HAP-1 (cell line): ENCODE results near the gene PATJ.
"Not testable (repeated sequence)": the region's sequence is repeated elsewhere in the genome, so short reads cannot be mapped to it uniquely, and the experiment has no call there.

ENCODE experiments used
- DNase-seq, 2 experiments: peaks; one replicate each; pipeline ENCODE4 v3.0.0-alpha.2; 2016 to 2020; ENCODE audit warnings: low spot score in 2 of 2
- H3K27me3 ChIP-seq: fragments of 250-450 bp; sonication (Bioruptor Pico); 2 replicates; pipeline ENCODE4 v1.5.1; 2020; ENCODE audit warnings: low read depth, mild to moderate bottlenecking, moderate library complexity
- H3K36me3 ChIP-seq: fragments of 250-450 bp; sonication (Bioruptor Pico); replicated peaks from 2 replicates; pipeline ENCODE4 v1.5.1; 2020; ENCODE audit warnings: mild to moderate bottlenecking
- H3K4me1 ChIP-seq: fragments of 250-450 bp; sonication (Bioruptor Pico); 2 replicates; pipeline ENCODE4 v1.5.1; 2020; ENCODE audit warnings: mild to moderate bottlenecking
- H3K4me3 ChIP-seq: fragments of 250-450 bp; sonication (Bioruptor Pico); 2 replicates; pipeline ENCODE4 v1.5.1; 2020; ENCODE audit warnings: mild to moderate bottlenecking, moderate library complexity
- H3K9me3 ChIP-seq: fragments of 250-450 bp; sonication (Bioruptor Pico); 2 replicates; pipeline ENCODE4 v1.5.1; 2020; ENCODE audit warnings: mild to moderate bottlenecking, moderate library complexity
- in situ Hi-C: fragments of 300-500 bp; cut with MboI; formaldehyde crosslinking; loops from 3 replicates; pipeline ENCODE4 v1.14.3; 2020; ENCODE audit warnings: low sequenced_read_pairs, inconsistent platforms, mixed read lengths

Gene PATJ

DNA sequence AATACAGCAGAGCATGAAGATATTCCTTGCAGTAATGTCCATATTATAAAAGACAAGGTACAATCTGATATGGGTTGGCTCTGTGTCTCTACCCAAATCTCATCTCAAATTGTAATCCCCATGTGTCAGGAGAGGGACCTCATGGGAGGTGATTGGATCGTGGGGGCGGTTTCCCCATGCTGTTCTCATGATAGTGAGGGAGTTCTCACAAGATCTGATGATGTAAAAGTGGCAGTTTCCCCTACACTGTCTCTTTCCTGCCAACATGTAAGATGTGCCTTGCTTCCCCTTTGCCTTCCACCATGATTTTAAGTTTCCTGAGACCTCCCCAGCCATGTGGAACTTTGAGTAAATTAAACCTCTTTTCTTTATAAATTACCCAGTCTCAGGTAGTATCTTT lies 152.0 kb downstream of the PATJ start:
- in situ Hi-C loops, H3K4me3 ChIP-seq, H3K4me1 ChIP-seq, H3K9me3 ChIP-seq, H3K27me3 ChIP-seq, DNase-seq, H3K36me3 ChIP-seq: not testable (repeated sequence)

DNA sequence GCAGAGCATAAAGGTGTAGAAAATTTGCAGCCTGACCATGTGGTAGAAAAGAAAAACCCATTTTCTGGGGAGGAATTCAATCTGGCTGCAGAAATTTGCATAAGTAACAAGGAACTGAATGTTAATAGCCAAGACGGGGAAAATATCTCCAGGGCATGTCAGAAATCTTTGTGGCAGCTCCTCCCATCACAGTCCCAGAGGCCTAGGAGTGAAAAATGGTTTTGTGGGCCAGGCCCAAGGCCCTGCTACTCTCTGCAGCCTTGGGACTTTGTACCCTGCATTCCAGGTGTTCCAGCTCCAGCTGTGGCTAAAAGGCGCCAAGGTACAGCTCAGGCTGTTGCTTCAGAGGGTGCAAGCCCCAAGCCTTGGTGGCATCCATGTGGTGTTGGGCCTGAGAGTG lies 152.9 kb downstream of the PATJ start:
- Histone ChIP-seq H3K27me3 (no peaks in the 10 kb centered on the region), H3K9me3 (peaks cover 5% of the 10 kb centered on the region), H3K36me3 (no peaks in the 10 kb centered on the region), H3K4me1 (no peaks in the 10 kb centered on the region), H3K4me3 (no peak overlapping the region)
- no peak for DNase-seq
- in situ Hi-C loops: no loop called here

DNA sequence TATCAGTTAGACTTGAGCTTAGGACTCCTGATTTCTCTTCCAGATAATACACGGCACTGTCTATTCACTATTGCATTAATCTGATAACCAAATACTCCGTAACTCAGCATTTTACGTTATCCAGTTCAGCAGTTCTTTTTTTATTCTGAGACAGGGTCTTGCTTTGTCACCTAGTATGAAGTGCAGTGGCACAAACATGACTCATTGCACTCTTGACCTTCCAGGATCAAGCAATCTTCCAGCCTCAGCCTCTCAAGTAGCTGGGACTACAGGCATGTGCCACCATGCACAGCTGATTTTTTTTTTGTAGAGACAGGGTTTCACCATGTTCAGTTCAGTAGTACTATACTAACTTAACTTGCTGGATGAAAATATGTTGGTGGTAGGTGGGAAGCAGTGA lies 156.4 kb downstream of the PATJ start:
- peaks cover 5% of the 10 kb centered on the region for H3K9me3 ChIP-seq
- no peaks in the 10 kb centered on the region for H3K36me3 ChIP-seq
- peaks cover 9% of the 10 kb centered on the region; the same call in 1 of the 2 replicates for H3K4me1 ChIP-seq
- no peak overlapping the region for H3K4me3 ChIP-seq
- in situ Hi-C loops: no loop called here
- DNase-seq: no peak
- H3K27me3 ChIP-seq: no peaks in the 10 kb centered on the region

DNA sequence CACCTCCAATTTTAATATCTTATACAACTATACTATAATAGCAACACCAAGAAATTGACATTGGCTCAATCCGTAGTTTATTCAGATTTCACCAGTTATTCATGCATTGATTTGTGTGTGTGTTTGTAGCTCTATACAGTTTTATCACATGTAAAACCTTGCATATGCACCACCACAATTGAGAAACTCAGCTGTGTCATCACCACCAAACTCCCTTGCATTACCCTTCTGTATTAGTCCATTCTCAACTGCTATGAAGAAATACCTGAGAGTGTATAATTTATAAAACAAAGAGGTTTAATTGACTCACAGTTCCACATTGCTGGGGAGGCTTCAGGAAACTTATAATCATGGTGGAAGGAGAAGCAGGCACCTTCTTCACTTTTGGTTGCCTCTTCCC lies 162.1 kb downstream of the PATJ start:
- Histone ChIP-seq H3K9me3 (no peaks in the 10 kb centered on the region), H3K4me1 (peaks cover 14% of the 10 kb centered on the region), H3K36me3 (no peaks in the 10 kb centered on the region), H3K4me3 (no peak overlapping the region), H3K27me3 (no peaks in the 10 kb centered on the region)
- no peak for DNase-seq
- in situ Hi-C loops: no loop called here

DNA sequence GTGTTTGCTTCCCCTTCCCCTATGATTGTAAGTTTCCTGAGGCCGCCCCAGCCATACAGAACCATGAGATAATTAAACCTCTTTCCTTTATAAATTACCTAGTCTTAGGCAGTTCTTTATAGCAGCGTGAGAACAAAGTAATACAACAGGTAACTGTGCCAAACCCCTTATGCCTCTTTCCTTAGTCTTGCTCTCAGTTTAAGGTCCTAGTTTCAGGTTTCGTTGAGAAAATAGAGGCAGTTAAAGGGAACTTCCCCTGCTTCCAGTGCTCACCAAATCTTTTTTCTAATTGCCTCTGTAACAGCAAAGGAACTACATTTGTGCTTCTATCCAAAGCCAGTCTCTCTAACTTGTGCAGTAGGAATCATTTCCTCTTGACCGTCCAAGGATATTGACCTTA lies 164.8 kb downstream of the PATJ start:
- in situ Hi-C loops: no loop called here

DNA sequence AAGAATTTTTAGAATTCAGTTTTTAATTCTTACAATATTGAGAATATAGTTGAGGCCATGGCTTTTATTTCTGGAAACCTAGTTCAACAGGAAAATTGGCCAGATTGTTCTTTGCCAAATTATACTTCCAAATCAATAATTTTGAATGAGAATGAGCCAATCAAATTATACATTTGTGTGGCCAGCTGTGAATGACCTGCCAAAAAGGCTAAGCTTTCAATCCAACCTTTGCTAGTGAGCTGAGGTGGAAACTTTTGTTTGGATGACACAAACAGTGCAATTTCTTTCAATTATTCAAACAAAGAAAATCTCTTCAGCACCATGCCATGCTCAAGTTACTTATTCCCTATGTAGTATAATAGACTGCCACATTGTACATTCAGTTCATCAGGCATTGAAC lies 167.8 kb downstream of the PATJ start:
- Histone ChIP-seq H3K36me3 (0 out of 2 replicates have a peak, but pooled peaks cover 7% of the 10 kb centered on the region), H3K4me1 (peaks cover 5% of the 10 kb centered on the region), H3K9me3 (no peaks in the 10 kb centered on the region), H3K27me3 (no peaks in the 10 kb centered on the region), H3K4me3 (no peak overlapping the region)
- no peak for DNase-seq
- in situ Hi-C loops: no loop called here

More for the DNA sequence above, 164.8 kb downstream of the PATJ start:
- H3K4me3 ChIP-seq: no peak overlapping the region
- H3K27me3 ChIP-seq: no peaks in the 10 kb centered on the region
- peaks cover 9% of the 10 kb centered on the region for H3K4me1 ChIP-seq
- DNase-seq: no peak
- H3K9me3 ChIP-seq: no peaks in the 10 kb centered on the region
- 0 out of 2 replicates have a peak, but pooled peaks cover 3% of the 10 kb centered on the region for H3K36me3 ChIP-seq

DNA sequence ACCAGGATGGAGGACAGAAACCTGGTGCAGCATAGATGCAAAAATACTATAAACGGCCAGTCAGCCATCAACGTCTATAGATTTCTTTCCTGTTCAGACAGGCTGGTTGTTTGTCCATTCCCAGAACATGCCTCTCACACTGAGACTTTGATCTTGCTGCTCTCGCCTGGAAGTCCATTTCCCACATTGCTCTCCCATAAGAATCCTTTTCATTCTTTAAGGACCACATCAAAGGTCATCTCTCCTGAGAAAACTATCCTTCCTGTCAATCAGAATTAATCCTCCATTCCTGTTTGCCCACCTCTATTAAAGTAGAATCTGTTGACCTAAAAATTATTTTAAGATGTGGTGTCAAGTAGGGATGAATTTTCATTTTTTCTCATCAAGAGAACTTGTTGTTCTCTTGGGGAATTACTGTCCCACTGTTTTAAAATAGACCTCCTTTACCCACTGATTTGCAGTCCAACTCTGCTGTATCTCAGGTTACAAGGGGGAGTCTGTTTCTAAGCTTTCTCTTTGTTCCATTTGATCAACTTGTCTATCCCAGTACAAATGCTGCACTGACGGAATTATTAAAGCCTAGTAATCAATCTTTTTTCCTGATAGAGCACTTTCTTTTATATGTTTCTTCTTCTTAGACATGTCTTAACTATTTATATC lies 172.7 kb downstream of the PATJ start:
- Histone ChIP-seq H3K9me3 (no peaks in the 10 kb centered on the region), H3K36me3 (0 out of 2 replicates have a peak, but pooled peaks cover 7% of the 10 kb centered on the region), H3K27me3 (no peaks in the 10 kb centered on the region), H3K4me1 (no peaks in the 10 kb centered on the region; the same call in 1 of the 2 replicates), H3K4me3 (no peak overlapping the region)
- no peak for DNase-seq
- in situ Hi-C loops: no loop called here

DNA sequence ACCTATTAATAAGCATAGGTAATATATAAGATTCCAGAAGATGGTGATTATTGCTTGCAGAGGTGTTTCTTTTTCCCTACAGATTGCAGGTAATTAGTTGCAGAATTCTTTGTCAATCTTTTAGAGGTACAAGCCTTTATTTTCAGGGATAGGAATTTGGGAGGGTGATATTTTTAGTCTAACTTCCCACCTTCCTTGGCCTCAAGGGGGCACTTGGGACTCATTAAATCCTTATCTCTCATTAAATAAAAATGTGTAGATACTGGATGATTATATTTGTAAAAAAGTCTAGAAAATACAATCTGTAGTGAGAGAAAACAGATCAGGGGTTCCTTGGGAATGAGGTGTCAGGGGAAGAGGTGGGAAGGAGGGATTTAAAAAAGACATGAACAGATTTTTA lies 179.2 kb downstream of the PATJ start:
- in situ Hi-C loops: no loop called here
- Histone ChIP-seq H3K4me1 (peaks cover 4% of the 10 kb centered on the region; the same call in 1 of the 2 replicates), H3K4me3 (no peak overlapping the region), H3K36me3 (no peaks in the 10 kb centered on the region), H3K9me3 (no peaks in the 10 kb centered on the region), H3K27me3 (no peaks in the 10 kb centered on the region)
- no peak for DNase-seq

DNA sequence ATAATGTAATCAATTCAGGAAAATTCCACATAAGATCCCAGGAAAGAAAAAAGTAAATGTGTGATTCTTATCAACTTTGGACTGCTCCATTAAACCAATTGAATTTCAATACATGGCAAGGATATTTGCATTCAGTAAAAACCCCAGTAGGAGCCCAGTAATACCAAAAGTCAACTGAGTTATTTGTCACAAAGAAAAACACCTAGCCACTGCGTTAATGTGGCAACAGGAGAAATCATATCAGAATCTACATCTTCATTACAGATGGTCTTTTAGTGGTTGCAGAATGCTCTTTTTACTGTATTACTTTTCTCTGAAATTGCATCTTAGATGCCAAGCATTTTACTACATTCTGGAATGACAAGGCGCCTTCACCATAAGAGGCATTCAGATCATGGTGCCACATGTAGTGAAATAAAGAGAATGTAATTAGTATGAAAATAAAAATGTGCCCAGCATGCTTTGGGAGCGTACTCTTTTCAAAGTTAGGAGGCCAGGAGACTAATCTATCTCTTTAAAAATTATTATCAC lies 180.7 kb downstream of the PATJ start:
- in situ Hi-C loops: no loop called here
- DNase-seq: no peak
- H3K4me3 ChIP-seq: no peak overlapping the region
- peaks cover 4% of the 10 kb centered on the region; the same call in 1 of the 2 replicates for H3K4me1 ChIP-seq
- H3K27me3 ChIP-seq: no peaks in the 10 kb centered on the region
- H3K9me3 ChIP-seq: no peaks in the 10 kb centered on the region
- no peaks in the 10 kb centered on the region for H3K36me3 ChIP-seq

DNA sequence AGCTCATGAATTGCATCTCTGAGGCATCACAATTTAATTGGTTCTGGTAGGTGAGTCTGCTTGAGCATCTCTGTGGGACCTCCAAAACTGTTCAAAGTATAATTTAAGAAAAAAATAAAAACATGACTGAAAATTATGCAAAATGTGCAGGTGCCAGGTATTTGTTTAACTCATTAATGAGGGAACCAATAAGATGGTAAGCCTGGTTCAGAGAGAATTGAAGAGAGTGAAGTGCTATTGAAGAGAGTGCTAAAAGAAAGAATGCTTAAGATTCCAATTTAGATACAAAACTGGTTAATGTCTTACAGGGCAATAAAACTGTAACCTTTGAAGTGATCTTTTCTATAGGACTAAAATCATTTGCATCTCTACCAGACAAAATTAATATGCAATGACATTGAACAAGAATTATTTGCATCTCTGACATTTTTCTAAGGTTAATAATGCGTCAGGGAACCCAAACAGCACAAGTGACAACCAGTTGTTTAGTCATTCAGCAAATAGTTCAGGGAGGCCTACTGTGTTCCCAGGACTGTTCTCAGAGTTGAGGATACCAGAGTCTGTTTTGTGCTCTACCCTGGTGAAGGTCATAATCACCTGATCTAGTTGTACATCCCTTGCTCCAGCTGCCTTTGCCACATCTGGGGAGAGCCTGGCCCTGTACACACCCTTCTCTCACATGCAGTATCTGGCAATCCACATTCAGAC lies 183.5 kb downstream of the PATJ start:
- Histone ChIP-seq H3K4me1 (peaks cover 4% of the 10 kb centered on the region; the same call in 1 of the 2 replicates), H3K9me3 (no peaks in the 10 kb centered on the region), H3K4me3 (no peak overlapping the region), H3K27me3 (no peaks in the 10 kb centered on the region), H3K36me3 (no peaks in the 10 kb centered on the region)
- in situ Hi-C loops: no loop called here
- DNase-seq: no peak

DNA sequence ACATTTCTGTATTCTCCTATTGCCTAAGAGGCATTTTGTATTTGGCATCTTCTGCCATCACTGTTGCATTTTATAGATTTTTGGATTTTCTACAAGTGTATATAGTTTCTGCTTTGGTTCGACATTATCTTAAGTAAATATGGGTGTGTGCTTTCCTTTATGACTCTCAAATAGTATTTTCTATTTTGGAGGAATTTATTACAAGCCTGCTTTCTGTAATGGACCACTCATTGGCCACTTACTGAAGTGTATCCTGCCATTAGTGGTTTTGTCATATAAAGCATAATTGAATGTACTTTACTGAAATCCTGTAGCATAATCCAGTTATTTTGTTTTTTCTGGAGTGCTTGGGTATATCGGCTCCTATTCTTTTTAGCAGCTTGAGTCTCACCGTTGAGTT lies 184.3 kb downstream of the PATJ start:
- Histone ChIP-seq H3K4me1 (peaks cover 4% of the 10 kb centered on the region; the same call in 1 of the 2 replicates), H3K9me3 (no peaks in the 10 kb centered on the region), H3K27me3 (no peaks in the 10 kb centered on the region), H3K36me3 (no peaks in the 10 kb centered on the region), H3K4me3 (no peak overlapping the region)
- in situ Hi-C loops: no loop called here
- DNase-seq: no peak

DNA sequence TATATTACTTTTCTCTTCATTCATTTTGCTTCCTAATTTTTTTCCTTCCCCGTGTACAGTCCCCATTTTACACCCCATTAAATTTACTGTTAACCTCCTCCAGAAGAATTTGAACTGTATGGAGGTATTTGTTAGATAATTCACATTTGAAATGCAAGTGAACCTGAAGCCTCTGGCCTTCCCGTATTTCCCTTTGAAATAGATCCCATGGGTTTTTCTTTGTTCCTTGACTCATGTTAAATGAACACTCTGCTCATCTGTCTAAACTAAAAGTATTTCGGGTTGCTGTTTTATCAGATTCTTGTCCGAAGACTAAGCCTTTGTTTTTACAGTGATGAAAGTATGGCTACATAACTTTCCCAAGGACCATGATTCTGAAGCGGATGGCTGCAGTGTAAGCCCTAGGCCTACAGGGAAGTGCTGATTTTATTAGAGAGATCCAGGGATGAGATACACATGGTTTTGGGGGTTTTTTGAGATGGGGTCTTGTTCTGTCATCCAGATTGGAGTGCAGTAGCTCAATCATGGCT lies 187.9 kb downstream of the PATJ start:
- in situ Hi-C loops: no loop called here
- Histone ChIP-seq H3K36me3 (no peaks in the 10 kb centered on the region), H3K27me3 (no peaks in the 10 kb centered on the region), H3K4me1 (no peaks in the 10 kb centered on the region), H3K9me3 (no peaks in the 10 kb centered on the region), H3K4me3 (no peak overlapping the region)
- no peak for DNase-seq

DNA sequence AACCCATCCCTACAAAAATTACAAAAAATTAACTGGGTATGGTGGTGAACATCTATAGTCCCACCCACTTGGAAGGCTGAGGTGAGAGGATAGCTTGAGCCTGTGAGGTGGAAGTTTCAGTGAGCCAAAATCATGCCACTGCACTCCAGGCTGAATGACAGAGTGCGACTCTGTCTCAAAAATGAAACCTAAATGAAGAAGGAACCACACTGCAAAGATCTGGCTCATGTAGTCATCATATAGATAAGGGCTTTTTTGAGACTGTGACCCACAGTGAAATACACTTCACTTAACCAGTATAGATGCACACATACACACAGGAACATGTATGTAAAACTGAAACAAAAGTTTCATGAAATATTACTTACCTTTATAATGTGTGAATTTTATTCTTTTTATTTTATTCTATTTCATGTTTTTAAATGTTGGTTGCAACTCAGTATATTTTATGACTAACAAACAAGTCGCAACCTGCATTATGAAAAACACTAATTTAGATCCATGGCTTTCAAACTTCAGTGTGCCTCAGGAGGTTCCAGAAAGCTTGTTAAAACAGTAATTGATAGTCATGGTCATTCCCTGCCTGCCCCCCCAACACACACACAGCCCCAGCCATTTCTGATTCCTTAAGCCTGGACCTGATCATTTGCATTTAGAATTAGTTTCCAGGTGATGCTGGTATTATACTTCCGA lies 189.5 kb downstream of the PATJ start:
- Histone ChIP-seq H3K9me3 (no peaks in the 10 kb centered on the region), H3K4me1 (no peaks in the 10 kb centered on the region), H3K4me3 (no peak overlapping the region), H3K27me3 (no peaks in the 10 kb centered on the region), H3K36me3 (no peaks in the 10 kb centered on the region)
- in situ Hi-C loops: no loop called here
- no peak for DNase-seq

DNA sequence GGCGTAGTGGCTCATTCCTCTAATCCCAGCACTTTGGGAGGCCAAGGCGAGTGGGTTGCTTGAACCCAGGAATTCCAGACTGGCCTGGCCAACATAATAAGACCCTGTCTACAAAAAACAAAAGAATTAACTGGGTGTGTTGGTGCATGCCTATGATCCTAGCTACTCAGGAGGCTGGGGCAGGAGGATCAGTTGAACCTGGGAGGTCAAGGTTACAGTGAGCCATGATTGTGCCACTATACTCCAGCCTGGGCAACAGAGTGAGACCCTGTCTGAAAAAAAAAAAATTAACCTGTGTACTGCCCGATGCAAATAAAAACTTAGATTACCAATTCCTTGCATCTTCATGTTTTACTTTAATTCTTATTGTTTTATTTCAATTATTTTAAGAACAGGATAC lies 193.2 kb downstream of the PATJ start:
- no peaks in the 10 kb centered on the region for H3K27me3 ChIP-seq
- H3K36me3 ChIP-seq: no peaks in the 10 kb centered on the region
- DNase-seq: no peak
- H3K4me3 ChIP-seq: no peak overlapping the region
- no peaks in the 10 kb centered on the region for H3K4me1 ChIP-seq
- H3K9me3 ChIP-seq: no peaks in the 10 kb centered on the region
- in situ Hi-C loops: no loop called here
